K562 (cell line): ENCODE measurements around the gene MECR. TPM values are rescaled to one million over a fixed set of nuclear protein-coding genes. Genes with fewer than 3 reads are reported as not detected.

Experiments used
- CHD2 ChIP-seq: IDR thresholded peaks from 2 replicates; pipeline ENCODE4 v1.6.1; 2011; ENCODE audit warnings: low read depth, low read length
- ELK1 ChIP-seq: sonication (generic); formaldehyde crosslinking; IDR thresholded peaks from 2 replicates; pipeline ENCODE4 v1.8.1; 2022; ENCODE audit warnings: missing genetic modification reagents
- FOXP1 ChIP-seq: sonication (generic); formaldehyde crosslinking; IDR thresholded peaks from 2 replicates; pipeline ENCODE4 v1.8.0; 2022; ENCODE audit warnings: mild to moderate bottlenecking, missing genetic modification reagents
- GABPB2 ChIP-seq: fragments of 250-450 bp; sonication (Bioruptor Pico); conservative IDR thresholded peaks from 2 replicates; pipeline ENCODE4 v1.5.1; 2021; ENCODE audit warnings: mild to moderate bottlenecking
- GATAD2B ChIP-seq: fragments of 450-650 bp; IDR thresholded peaks from 2 replicates; pipeline ENCODE4 v1.6.1; 2017; ENCODE audit warnings: mild to moderate bottlenecking, borderline replicate concordance
- HEY1 ChIP-seq: fragments of 250-450 bp; sonication (Bioruptor Pico); IDR thresholded peaks from 2 replicates; pipeline ENCODE4 v1.5.0; 2020; ENCODE audit warnings: mild to moderate bottlenecking, moderate library complexity, borderline replicate concordance
- HIVEP1 ChIP-seq: fragments of 250-450 bp; sonication (Bioruptor Pico); IDR thresholded peaks from 2 replicates; pipeline ENCODE4 v1.4.0; 2020; ENCODE audit warnings: mild to moderate bottlenecking
- L3MBTL2 ChIP-seq: fragments of 450-650 bp; IDR thresholded peaks from 2 replicates; pipeline ENCODE4 v1.6.1; 2016; ENCODE audit warnings: mild to moderate bottlenecking, moderate library complexity
- MED1 ChIP-seq: sonication (generic); formaldehyde crosslinking; IDR thresholded peaks from 2 replicates; pipeline ENCODE4 v1.8.1; 2023; ENCODE audit warnings: missing genetic modification reagents, borderline replicate concordance
- POLR2G ChIP-seq: fragments of 200-400 bp; formaldehyde crosslinking; IDR thresholded peaks from 2 replicates; pipeline ENCODE4 v1.6.1; 2017; ENCODE audit warnings: low read depth, mild to moderate bottlenecking, antibody characterized with exemption, low read length, moderate library complexity
- PPARD ChIP-seq: fragments of 250-450 bp; sonication (Bioruptor Pico); IDR thresholded peaks from 2 replicates; pipeline ENCODE4 v1.8.0; 2022; ENCODE audit warnings: inconsistent platforms, mild to moderate bottlenecking, moderate library complexity
- TEAD2 ChIP-seq: fragments of 450-650 bp; IDR thresholded peaks from 2 replicates; pipeline ENCODE4 v1.6.1; 2016; ENCODE audit warnings: missing genetic modification characterization, control low read depth, missing compliant biosample characterization
- VEZF1 ChIP-seq: fragments of 200-800 bp; sonication (Bioruptor generic); IDR thresholded peaks from 2 replicates; pipeline ENCODE4 v1.6.1; 2017; ENCODE audit warnings: missing genetic modification characterization, missing compliant biosample characterization
- ZFP30 ChIP-seq: fragments of 250-450 bp; sonication (Bioruptor Pico); IDR thresholded peaks from 2 replicates; pipeline ENCODE4 v1.8.0; 2022; ENCODE audit warnings: moderate library complexity, mild to moderate bottlenecking, inconsistent platforms, borderline replicate concordance
- ZNF121 ChIP-seq: sonication (generic); formaldehyde crosslinking; conservative IDR thresholded peaks from 2 replicates; pipeline ENCODE4 v1.8.0; 2022; ENCODE audit warnings: missing genetic modification reagents
- ZNF133 ChIP-seq: fragments of 250-450 bp; sonication (Bioruptor Pico); IDR thresholded peaks from 2 replicates; pipeline ENCODE4 v1.4.0; 2020; ENCODE audit warnings: mild to moderate bottlenecking
- ZNF280A ChIP-seq: fragments of 450-650 bp; IDR thresholded peaks from 2 replicates; pipeline ENCODE4 v1.6.1; 2018; ENCODE audit warnings: mild to moderate bottlenecking, low read depth; ENCODE audit not compliant: partially characterized antibody
- ZNF436 ChIP-seq: fragments of 250-450, 450-650 bp; sonication (Bioruptor Pico); formaldehyde crosslinking; IDR thresholded peaks from 2 replicates; pipeline ENCODE4 v1.7.0; 2020; ENCODE audit warnings: mild to moderate bottlenecking
- ZNF740 ChIP-seq, 3 experiments: fragments of 200-800 bp in 1 of 3; sonication (Bioruptor generic) in 1 of 3; sonication (generic) in 1 of 3; formaldehyde crosslinking in 1 of 3; IDR thresholded peaks; 2 replicates each; pipeline versions ENCODE4 v1.6.1 to v1.8.0; 2016 to 2022; ENCODE audit warnings: mild to moderate bottlenecking in 2 of 3, missing compliant biosample characterization in 2 of 3, missing genetic modification characterization in 2 of 3, missing genetic modification reagents in 1 of 3
- ZZZ3 ChIP-seq: fragments of 450-650 bp; IDR thresholded peaks from 2 replicates; pipeline ENCODE4 v1.6.1; 2016; ENCODE audit warnings: antibody characterized with exemption, mild to moderate bottlenecking, moderate library complexity
- polyA plus RNA-seq, 8 experiments: library from polyadenylated mRNA; depleted of rRNA in 4 of 8; stranded (reverse) in 5 of 8; unstranded in 3 of 8; fragments of >200 nt; fragmentation: Nextera tagmentation in 2 of 8; fragmentation: Illumina TruSeq in 1 of 8; extraction: Ambion mirVana in 2 of 8; extraction: Trizol in 1 of 8; gene quantifications; 2 replicates each; pipeline versions ENCODE4 v1.2.1 to v1.2.3, GENCODE V29; 2011 to 2014; ENCODE audit warnings: inconsistent platforms in 1 of 8, missing spikeins in 1 of 8
- total RNA-seq, 7 experiments: library from RNA; depleted of rRNA in 6 of 7; stranded (reverse); fragments of >200 nt in 6 of 7; fragmentation: Illumina TruSeq in 2 of 7; extraction: Trizol in 2 of 7; gene quantifications; 2 replicates each; pipeline versions ENCODE4 v1.2.1 to v1.2.3, GENCODE V29; 2011 to 2021; ENCODE audit warnings: low replicate concordance in 1 of 7
- TF ChIP-seq, protein P1 (sequence below): sonication (generic); formaldehyde crosslinking; IDR thresholded peaks from 2 replicates; pipeline ENCODE4 v1.8.1; 2023; ENCODE audit warnings: mild to moderate bottlenecking, missing genetic modification reagents, moderate library complexity

Gene MECR
- total and polyA plus RNA-seq, 9 of the 15 experiments (the other 6 are each of a cell fraction or from before 2014, with no cell fraction given): 10.4 to 58.6 (median 42.9) TPM

- TF ChIP-seq ZNF740 (CRISPR knock-in tag; IDR thresholded peaks at IDR 0.05): no peak
- no peak for TF ChIP-seq ZNF740 (tag; IDR thresholded peaks at IDR 0.05)
- TF ChIP-seq ZNF133: no peak
- TF ChIP-seq ELK1 (CRISPR knock-in tag): no peak
- TF ChIP-seq TEAD2: no peak
- no peak for TF ChIP-seq CHD2
- peak; percentile 48; the same call in 1 of the 2 replicates for TF ChIP-seq VEZF1 (CRISPR knock-in tag)
- TF ChIP-seq ZNF436: no peak
- no peak for TF ChIP-seq PPARD (CRISPR knock-in tag)
- TF ChIP-seq GABPB2 (CRISPR knock-in tag): no peak
- TF ChIP-seq POLR2G: no peak
- no peak for TF ChIP-seq MED1 (CRISPR knock-in tag)
- TF ChIP-seq ZZZ3: no peak
- TF ChIP-seq HIVEP1 (CRISPR knock-in tag): no peak
- TF ChIP-seq HEY1 (CRISPR knock-in tag): 0 out of 2 replicates have a peak, but pooled peaks have one; percentile 38
- TF ChIP-seq FOXP1 (CRISPR knock-in tag): no peak
- TF ChIP-seq, protein P1, sequence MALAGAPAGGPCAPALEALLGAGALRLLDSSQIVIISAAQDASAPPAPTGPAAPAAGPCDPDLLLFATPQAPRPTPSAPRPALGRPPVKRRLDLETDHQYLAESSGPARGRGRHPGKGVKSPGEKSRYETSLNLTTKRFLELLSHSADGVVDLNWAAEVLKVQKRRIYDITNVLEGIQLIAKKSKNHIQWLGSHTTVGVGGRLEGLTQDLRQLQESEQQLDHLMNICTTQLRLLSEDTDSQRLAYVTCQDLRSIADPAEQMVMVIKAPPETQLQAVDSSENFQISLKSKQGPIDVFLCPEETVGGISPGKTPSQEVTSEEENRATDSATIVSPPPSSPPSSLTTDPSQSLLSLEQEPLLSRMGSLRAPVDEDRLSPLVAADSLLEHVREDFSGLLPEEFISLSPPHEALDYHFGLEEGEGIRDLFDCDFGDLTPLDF (CRISPR knock-in tag): no peak
- no peak for TF ChIP-seq ZFP30 (CRISPR knock-in tag)
- peak; percentile 49; the same call in 1 of the 2 replicates for TF ChIP-seq L3MBTL2
- no peak; the same call in 1 of the 2 replicates for TF ChIP-seq GATAD2B
- TF ChIP-seq ZNF121 (CRISPR knock-in tag): no peak
- no peak for TF ChIP-seq ZNF280A
These were observed 22.3 kb downstream of the MECR start (continued) for GRCh38 chr1:29208442-29208841.
